Endothelial cell of umbilical vein (primary cell): ENCODE data around the gene COQ9. TPM values are rescaled to one million over a fixed set of nuclear protein-coding genes. Genes with fewer than 3 reads are reported as not detected.

Experiments used
- BruUV-seq: library from RNA; stranded (reverse); fragments of 400-500 nt; replicated peaks from 2 replicates; lab custom pipeline; 2021; lab: Mats Ljungman, UMichigan
- CTCF ChIA-PET: fragments of 300-600, 350-600 bp; sonication (Branson Sonifier 250); formaldehyde crosslinking; loops from one replicate; lab custom pipeline; 2021; ENCODE audit warnings: antibody characterized with exemption, inconsistent platforms; lab: Charles Lee
- POLR2A ChIA-PET: fragments of 300-600, 350-600 bp; sonication (Branson Sonifier 250); formaldehyde crosslinking; loops from one replicate; lab custom pipeline; 2021; ENCODE audit warnings: antibody characterized with exemption, inconsistent platforms; lab: Charles Lee
- DNase-seq: peaks from one replicate; pipeline ENCODE4 v3.0.0-alpha.2; 2011; ENCODE audit warnings: low read depth, low spot score
- FAIRE-seq: peaks from 2 replicates; lab custom pipeline; 2011; peaks lifted over from hg19 to GRCh38; lab: Jason Lieb, UNC
- H2AFZ ChIP-seq: 2 replicates; pipeline ENCODE4 v1.6.0; 2012; ENCODE audit warnings: low read depth, low read length, control low read depth, inconsistent platforms
- H3K27ac ChIP-seq: 2 replicates; pipeline ENCODE4 v1.5.1; 2011; ENCODE audit warnings: low read depth, mild to moderate bottlenecking, control low read depth, low read length, moderate library complexity; ENCODE audit not compliant: insufficient read depth
- H3K27me3 ChIP-seq, 2 experiments: 2 replicates each; pipeline versions ENCODE4 v1.6.0 to v1.6.1; 2011; ENCODE audit warnings: low read length in 2 of 2, mixed read lengths in 1 of 2; ENCODE audit not compliant: control insufficient read depth in 2 of 2, insufficient read depth in 2 of 2
- H3K36me3 ChIP-seq, 2 experiments: 2 replicates in 1 of 2; 3 replicates in 1 of 2; pipeline ENCODE4 v1.5.1; 2011; ENCODE audit warnings: low read length in 2 of 2, mild to moderate bottlenecking in 1 of 2, moderate library complexity in 1 of 2; ENCODE audit not compliant: control insufficient read depth in 2 of 2, insufficient read depth in 2 of 2; ENCODE audit errors: extremely low read depth in 1 of 2
- H3K4me1 ChIP-seq: 3 replicates; pipeline ENCODE4 v1.5.1; 2011; ENCODE audit warnings: mild to moderate bottlenecking, low read length; ENCODE audit not compliant: control insufficient read depth, insufficient read depth; ENCODE audit errors: extremely low read depth
- H3K4me2 ChIP-seq: 2 replicates; pipeline ENCODE4 v1.6.1; 2011; ENCODE audit warnings: low read length, control low read depth, mixed read lengths; ENCODE audit not compliant: insufficient read depth
- H3K4me3 ChIP-seq, 3 experiments: fragments of 200-600 bp in 1 of 3; sonication (generic), shearing (Covaris generic) in 1 of 3; replicated peaks in 1 of 3; 2 replicates each; pipeline ENCODE4 v1.5.1; 2011 to 2016; ENCODE audit warnings: control low read depth in 3 of 3, low read length in 3 of 3, mild to moderate bottlenecking in 2 of 3, inconsistent platforms in 1 of 3, low read depth in 1 of 3, moderate library complexity in 1 of 3; ENCODE audit not compliant: insufficient read depth in 1 of 3
- H3K79me2 ChIP-seq: 2 replicates; pipeline ENCODE4 v1.6.0; 2012; ENCODE audit warnings: low read length, inconsistent platforms; ENCODE audit not compliant: control insufficient read depth, insufficient read depth
- H3K9ac ChIP-seq: replicated peaks from 2 replicates; pipeline ENCODE3; 2011; ENCODE audit warnings: low read length, control low read depth; ENCODE audit not compliant: insufficient read depth; ENCODE audit errors: extremely low read depth
- H3K9me1 ChIP-seq: replicated peaks from 3 replicates; pipeline ENCODE4 v1.6.0; 2011; ENCODE audit warnings: mild to moderate bottlenecking, low read length; ENCODE audit not compliant: control insufficient read depth, insufficient read depth; ENCODE audit errors: extremely low read depth
- H3K9me3 ChIP-seq: replicated peaks from 2 replicates; pipeline ENCODE4 v1.5.1; 2012; ENCODE audit warnings: low read length, inconsistent platforms; ENCODE audit not compliant: control insufficient read depth, insufficient read depth
- H4K20me1 ChIP-seq: replicated peaks from 2 replicates; pipeline ENCODE3; 2011; ENCODE audit warnings: mild to moderate bottlenecking, low read length; ENCODE audit not compliant: control insufficient read depth, insufficient read depth; ENCODE audit errors: extremely low read depth
- EZH2 ChIP-seq: IDR thresholded peaks from 2 replicates; pipeline ENCODE4 v1.6.1; 2012; ENCODE audit warnings: borderline replicate concordance, low read depth, mild to moderate bottlenecking, moderate library complexity, low read length, inconsistent platforms; ENCODE audit not compliant: severe bottlenecking
- FOS ChIP-seq: IDR thresholded peaks from 2 replicates; pipeline ENCODE4 v1.6.1; 2011; ENCODE audit warnings: mild to moderate bottlenecking, low read length, moderate library complexity, borderline replicate concordance; ENCODE audit not compliant: insufficient read depth
- GATA2 ChIP-seq: IDR thresholded peaks from 2 replicates; pipeline ENCODE4 v1.7.0; 2011; ENCODE audit warnings: low read depth, mild to moderate bottlenecking, moderate library complexity, mixed read lengths, low read length; ENCODE audit not compliant: insufficient read length, insufficient read depth
- JUN ChIP-seq: IDR thresholded peaks from 2 replicates; pipeline ENCODE4 v1.6.1; 2011; ENCODE audit warnings: borderline replicate concordance, low read depth; ENCODE audit not compliant: insufficient read length, insufficient read depth
- MYC ChIP-seq: IDR thresholded peaks from one replicate; pipeline ENCODE4 v1.6.1; 2011; ENCODE audit warnings: mild to moderate bottlenecking, low read depth, low read length
- POLR2A ChIP-seq: IDR thresholded peaks from 2 replicates; pipeline ENCODE4 v1.6.1; 2012; ENCODE audit warnings: low read depth, mild to moderate bottlenecking, control low read depth, low read length
- POLR2AphosphoS5 ChIP-seq: IDR thresholded peaks from 2 replicates; pipeline ENCODE4 v1.6.1; 2012; ENCODE audit warnings: low read depth, mild to moderate bottlenecking, control low read depth, low read length, moderate library complexity; ENCODE audit not compliant: insufficient read depth
- dilution Hi-C: fragments of 300-500 bp; cut with MboI; formaldehyde crosslinking; loops from one replicate; pipeline ENCODE4 v1.15.0; 2019; ENCODE audit warnings: low sequenced_read_pairs; ENCODE audit not compliant: extremely low pct_ligation_motif_present
- intact Hi-C: fragments of 100-400 bp; cut with micrococcal nuclease; formaldehyde crosslinking; loops from one replicate; pipeline ENCODE4 v1.10.0; 2022
- polyA plus RNA-seq, 4 experiments: library from polyadenylated mRNA; depleted of rRNA in 3 of 4; stranded (reverse) in 3 of 4; unstranded in 1 of 4; fragments of >200 nt; gene quantifications; 2 replicates each; pipeline versions ENCODE4 v1.2.1 to v1.2.3, GENCODE V29; 2011 to 2012; ENCODE audit warnings: missing spikeins in 1 of 4
- total RNA-seq: library from RNA; stranded (reverse); gene quantifications from 2 replicates; pipeline ENCODE4 v1.2.3, GENCODE V29; 2021
- TF ChIP-seq, protein P1 (sequence below): IDR thresholded peaks from 2 replicates; pipeline ENCODE4 v1.6.1; 2011; ENCODE audit not compliant: insufficient read depth, insufficient read length
- TF ChIP-seq, protein P2 (sequence below), 2 donors: IDR thresholded peaks; 1 replicate in 1 of 2; 2 replicates in 1 of 2; pipeline ENCODE4 v1.5.1; 2011; ENCODE audit warnings: low read length in 2 of 2, mild to moderate bottlenecking in 2 of 2, moderate library complexity in 2 of 2, control low read depth in 1 of 2, inconsistent platforms in 1 of 2, low read depth in 1 of 2; ENCODE audit not compliant: insufficient read depth in 1 of 2; ENCODE audit errors: extremely low read depth in 1 of 2

COQ9 gene
- total and polyA plus RNA-seq, 2 donors (not counting 3 experiments of a cell fraction or from before 2014, with no cell fraction given): 42.5 to 78.3 TPM

DNA sequence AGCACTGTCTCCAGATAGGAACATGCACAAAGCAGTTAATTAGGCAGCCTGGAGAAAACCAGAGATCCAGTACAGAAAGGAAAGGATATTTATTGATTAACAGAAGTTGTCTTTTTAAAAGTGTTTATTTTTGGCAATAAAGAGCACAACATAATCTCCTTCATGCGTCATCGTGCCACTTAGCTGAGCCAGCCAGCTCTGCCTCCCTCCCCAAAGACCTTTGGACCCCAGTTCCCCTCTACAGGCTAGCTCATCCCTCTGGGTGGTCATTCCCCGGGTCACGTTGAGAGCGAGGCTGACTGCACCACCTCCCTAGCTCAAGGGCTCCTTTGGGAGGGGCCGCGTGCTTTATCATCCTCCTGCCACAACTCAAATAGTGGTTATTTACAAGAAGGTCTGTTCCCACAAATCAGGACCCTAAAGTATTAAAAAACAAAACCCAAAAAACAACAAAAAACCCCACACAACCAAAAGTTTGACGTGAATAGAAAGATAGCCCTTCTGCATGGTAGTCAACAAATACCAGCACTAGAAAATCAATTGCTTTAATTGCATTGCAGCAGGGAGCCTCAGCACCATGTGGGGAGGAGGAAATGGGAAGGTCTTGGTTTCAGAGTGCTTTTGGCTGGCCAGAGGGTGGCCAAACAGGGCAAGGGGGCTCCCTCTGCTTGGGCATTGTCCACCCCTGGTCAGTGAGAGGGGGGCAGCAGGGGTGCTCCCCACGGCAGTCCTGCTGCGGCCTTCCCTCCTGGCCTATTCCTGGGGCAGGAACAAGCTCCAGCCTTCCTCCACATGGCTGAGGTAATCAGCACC is 24.8 kb downstream of the COQ9 start:
- no TSS peak for BruUV-seq
- Histone ChIP-seq H3K36me3 (peaks cover 13 to 50% of the 10 kb centered on the region in 2 experiments), H3K9me1 (no peaks in the 10 kb centered on the region), H3K9me3 (no peaks in the 10 kb centered on the region), H2AFZ (no peak overlapping the region), H3K4me2 (no peak overlapping the region), H4K20me1 (no peaks in the 10 kb centered on the region), H3K9ac (no peak overlapping the region), H3K4me3 (no peak overlapping the region), H3K79me2 (no peaks in the 10 kb centered on the region), H3K4me1 (peaks cover 17% of the 10 kb centered on the region), H3K27ac (no peak overlapping the region), H3K27me3 (no peaks in the 10 kb centered on the region)
- no peak for DNase-seq
- no peak for FAIRE-seq
- dilution Hi-C loops (no loop called here), intact Hi-C loops (loop anchor here (10.0 kb wide), 1 partner anchor 173 kb away; no protein-coding TSS in a partner anchor)
- POLR2A ChIA-PET: no interaction called here
- TF ChIP-seq POLR2A (no peak), POLR2AphosphoS5 (no peak), FOS (no peak), EZH2 (no peak), JUN (no peak), MYC (no peak), GATA2 (no peak)
- TF ChIP-seq, protein P1, sequence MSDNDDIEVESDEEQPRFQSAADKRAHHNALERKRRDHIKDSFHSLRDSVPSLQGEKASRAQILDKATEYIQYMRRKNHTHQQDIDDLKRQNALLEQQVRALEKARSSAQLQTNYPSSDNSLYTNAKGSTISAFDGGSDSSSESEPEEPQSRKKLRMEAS: no peak
- TF ChIP-seq, protein P2, sequence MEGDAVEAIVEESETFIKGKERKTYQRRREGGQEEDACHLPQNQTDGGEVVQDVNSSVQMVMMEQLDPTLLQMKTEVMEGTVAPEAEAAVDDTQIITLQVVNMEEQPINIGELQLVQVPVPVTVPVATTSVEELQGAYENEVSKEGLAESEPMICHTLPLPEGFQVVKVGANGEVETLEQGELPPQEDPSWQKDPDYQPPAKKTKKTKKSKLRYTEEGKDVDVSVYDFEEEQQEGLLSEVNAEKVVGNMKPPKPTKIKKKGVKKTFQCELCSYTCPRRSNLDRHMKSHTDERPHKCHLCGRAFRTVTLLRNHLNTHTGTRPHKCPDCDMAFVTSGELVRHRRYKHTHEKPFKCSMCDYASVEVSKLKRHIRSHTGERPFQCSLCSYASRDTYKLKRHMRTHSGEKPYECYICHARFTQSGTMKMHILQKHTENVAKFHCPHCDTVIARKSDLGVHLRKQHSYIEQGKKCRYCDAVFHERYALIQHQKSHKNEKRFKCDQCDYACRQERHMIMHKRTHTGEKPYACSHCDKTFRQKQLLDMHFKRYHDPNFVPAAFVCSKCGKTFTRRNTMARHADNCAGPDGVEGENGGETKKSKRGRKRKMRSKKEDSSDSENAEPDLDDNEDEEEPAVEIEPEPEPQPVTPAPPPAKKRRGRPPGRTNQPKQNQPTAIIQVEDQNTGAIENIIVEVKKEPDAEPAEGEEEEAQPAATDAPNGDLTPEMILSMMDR (IDR thresholded peaks at IDR 0.05; ENCODE audit: extremely low read depth in 1 of 2, insufficient read depth in 1 of 2, low read depth in 1 of 2, low read length in 2 of 2): no peak
- CTCF ChIA-PET: interaction anchor here (1.7 to 4.8 kb wide), 3 partner anchors 9 to 47 kb away, joined by 10 to 25 read pairs (median 17); partner anchors contain the start of gene POLR2C
